ENCODE measurements around the gene ARHGAP44.

GRCh38 chr17:12883472-12883871 is 94.2 kb downstream of the ARHGAP44 start:
- no peak for TF ChIP-seq CTCF (conservative IDR thresholded peaks at IDR 0.05; ENCODE audit: low read depth, low read length)
- no peak for TF ChIP-seq EZH2 (IDR thresholded peaks at IDR 0.05; ENCODE audit: low read length, unreplicated experiment)
